Panc1 (cell line): Measurements from ENCODE around the gene RAD9A. TPM values are rescaled to one million over a fixed set of nuclear protein-coding genes. Genes with fewer than 3 reads are reported as not detected.
"Not testable (repeated sequence)": the region's sequence is repeated elsewhere in the genome, so short reads cannot be mapped to it uniquely, and the experiment has no call there.

Experiments
- ATAC-seq: fragments of 200-7000 bp; cut with Tn5 transposase; 2 replicates; pipeline ENCODE4 v1.9.1; 2020; ENCODE audit warnings: mild to moderate bottlenecking, moderate library complexity
- BruUV-seq: library from RNA; stranded (reverse); fragments of 400-500 nt; replicated peaks from 2 replicates; lab custom pipeline; 2021; lab: Mats Ljungman, UMichigan
- CTCF ChIA-PET: fragments of 300-600 bp; sonication (Branson Sonifier 250); formaldehyde crosslinking; loops from one replicate; lab custom pipeline; 2022; ENCODE audit warnings: antibody characterized with exemption; lab: Charles Lee
- POLR2A ChIA-PET: fragments of 300-600 bp; sonication (Branson Sonifier 250); formaldehyde crosslinking; loops from one replicate; lab custom pipeline; 2022; ENCODE audit warnings: antibody characterized with exemption; lab: Charles Lee
- DNase-seq: peaks from one replicate; pipeline ENCODE4 v3.0.0-alpha.2; 2010; ENCODE audit warnings: low read depth, low spot score
- H3K27ac ChIP-seq: 2 replicates; pipeline ENCODE4 v1.5.1; 2011; ENCODE audit warnings: mild to moderate bottlenecking, low read length, inconsistent platforms
- H3K27me3 ChIP-seq: fragments of 200-500 bp; sonication (Bioruptor generic); 2 replicates; pipeline ENCODE4 v1.6.0; 2014; ENCODE audit warnings: low read length, inconsistent platforms; ENCODE audit not compliant: control insufficient read depth, insufficient read depth
- H3K36me3 ChIP-seq: fragments of 200-500 bp; sonication (Bioruptor generic); 2 replicates; pipeline ENCODE4 v1.5.1; 2014; ENCODE audit warnings: inconsistent platforms, mild to moderate bottlenecking, low read length, moderate library complexity; ENCODE audit not compliant: control insufficient read depth, insufficient read depth
- H3K4me1 ChIP-seq: 2 replicates; pipeline ENCODE4 v1.5.1; 2011; ENCODE audit warnings: inconsistent platforms, mild to moderate bottlenecking, low read length, moderate library complexity; ENCODE audit not compliant: control insufficient read depth, insufficient read depth
- H3K4me3 ChIP-seq, 2 experiments: 2 replicates each; pipeline ENCODE4 v1.5.1; 2011 to 2012; ENCODE audit warnings: low read depth in 2 of 2, low read length in 2 of 2, mild to moderate bottlenecking in 2 of 2, inconsistent platforms in 1 of 2, moderate library complexity in 1 of 2
- H3K9me3 ChIP-seq: fragments of 200-500 bp; sonication (Bioruptor generic); 2 replicates; pipeline ENCODE4 v1.5.1; 2014; ENCODE audit warnings: low read depth, mild to moderate bottlenecking, inconsistent platforms, low read length, moderate library complexity; ENCODE audit not compliant: control insufficient read depth, insufficient read depth
- CTCF ChIP-seq: fragments of 450-650 bp; IDR thresholded peaks from 2 replicates; pipeline ENCODE4 v1.5.1; 2017; ENCODE audit warnings: mild to moderate bottlenecking
- POLR2AphosphoS5 ChIP-seq: IDR thresholded peaks from 2 replicates; pipeline ENCODE4 v1.6.1; 2012; ENCODE audit warnings: mild to moderate bottlenecking, low read depth, low read length, moderate library complexity
- SIN3A ChIP-seq: IDR thresholded peaks from 2 replicates; pipeline ENCODE4 v1.6.1; 2012; ENCODE audit warnings: low read depth, mild to moderate bottlenecking, low read length, moderate library complexity, borderline replicate concordance; ENCODE audit not compliant: insufficient read depth
- TCF7L2 ChIP-seq: IDR thresholded peaks from 2 replicates; pipeline ENCODE4 v1.6.1; 2011; ENCODE audit warnings: mild to moderate bottlenecking, low read depth, low read length, inconsistent platforms
- in situ Hi-C: cut with HindIII; loops from 2 replicates; pipeline ENCODE4 v1.10.0; 2016; ENCODE audit warnings: low sequenced_read_pairs, low pct_unique_long_range_greater_than_20kb
- intact Hi-C: fragments of 100-400 bp; cut with micrococcal nuclease; formaldehyde crosslinking; loops from one replicate; pipeline ENCODE4 v1.10.0; 2022; ENCODE audit not compliant: unreplicated experiment
- total RNA-seq: library from RNA; stranded (reverse); gene quantifications from one replicate; pipeline ENCODE4 v1.2.1, GENCODE V29; 2021; ENCODE audit not compliant: unreplicated experiment
- TF ChIP-seq, protein P1 (sequence below), 2 experiments: IDR thresholded peaks; 2 replicates each; pipeline ENCODE4 v1.6.1; 2011 to 2012; ENCODE audit warnings: low read depth in 2 of 2, control low read depth in 1 of 2, low read length in 1 of 2, mild to moderate bottlenecking in 1 of 2, moderate library complexity in 1 of 2; ENCODE audit not compliant: insufficient read depth in 1 of 2

The RAD9A gene
- total RNA-seq, 1 experiment from 2014 or later: 33.1 TPM

DNA sequence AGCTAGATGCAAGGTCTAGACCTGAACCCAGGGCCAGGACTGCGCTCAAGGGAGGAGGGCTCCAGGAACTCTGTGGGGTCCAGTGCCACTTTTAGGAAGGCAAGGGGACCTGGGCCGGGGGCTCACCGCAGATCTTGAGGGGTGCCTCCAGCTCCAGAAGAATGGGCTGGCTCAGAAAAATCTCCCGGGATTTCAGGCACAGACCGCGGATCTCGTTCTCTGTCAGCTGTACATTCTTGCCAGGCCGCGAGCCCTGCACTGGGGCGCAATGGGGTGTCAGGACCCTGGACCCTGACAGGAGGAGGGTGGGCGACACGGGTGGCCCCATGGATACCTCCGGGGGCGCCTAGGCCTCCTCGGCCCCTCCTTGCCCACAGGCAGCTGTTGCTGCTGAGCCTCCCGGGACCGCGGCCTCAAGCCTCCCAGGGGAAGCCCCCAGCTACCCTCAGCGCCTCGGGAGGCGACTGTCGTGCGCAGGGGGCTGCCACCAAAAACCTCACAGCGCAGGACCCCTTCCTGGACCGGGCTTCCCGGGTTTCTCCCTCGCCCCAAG, 9.2 kb downstream of the RAD9A start:
- no TSS peak for BruUV-seq
- DNase-seq: no peak
- intact Hi-C loops: no loop called here
- POLR2A ChIA-PET: interaction anchor here (0.5 to 1.7 kb wide), 11 partner anchors 11 to 354 kb away, joined by 3 to 8 read pairs (median 4); no protein-coding TSS in a partner anchor
- H3K27me3 ChIP-seq: no peaks in the 10 kb centered on the region
- peak; percentile 9; the same call in 1 of the 2 replicates for ATAC-seq
- H3K4me3 ChIP-seq: peak overlapping the region; percentile 84 to 96
- H3K36me3 ChIP-seq: peaks cover 7% of the 10 kb centered on the region
- H3K27ac ChIP-seq: peak overlapping the region; percentile 88
- peaks cover 38% of the 10 kb centered on the region for H3K4me1 ChIP-seq
- TF ChIP-seq POLR2AphosphoS5: 0 out of 2 replicates have a peak, but pooled peaks have one; percentile 3
- TF ChIP-seq SIN3A: no peak
- in situ Hi-C loops: no loop called here
- no peaks in the 10 kb centered on the region for H3K9me3 ChIP-seq
- CTCF ChIA-PET: interaction anchor here (0.6 to 1.6 kb wide), 9 partner anchors 10 to 104 kb away, joined by 3 to 9 read pairs (median 6); partner anchors contain the start of gene PITPNM1

DNA sequence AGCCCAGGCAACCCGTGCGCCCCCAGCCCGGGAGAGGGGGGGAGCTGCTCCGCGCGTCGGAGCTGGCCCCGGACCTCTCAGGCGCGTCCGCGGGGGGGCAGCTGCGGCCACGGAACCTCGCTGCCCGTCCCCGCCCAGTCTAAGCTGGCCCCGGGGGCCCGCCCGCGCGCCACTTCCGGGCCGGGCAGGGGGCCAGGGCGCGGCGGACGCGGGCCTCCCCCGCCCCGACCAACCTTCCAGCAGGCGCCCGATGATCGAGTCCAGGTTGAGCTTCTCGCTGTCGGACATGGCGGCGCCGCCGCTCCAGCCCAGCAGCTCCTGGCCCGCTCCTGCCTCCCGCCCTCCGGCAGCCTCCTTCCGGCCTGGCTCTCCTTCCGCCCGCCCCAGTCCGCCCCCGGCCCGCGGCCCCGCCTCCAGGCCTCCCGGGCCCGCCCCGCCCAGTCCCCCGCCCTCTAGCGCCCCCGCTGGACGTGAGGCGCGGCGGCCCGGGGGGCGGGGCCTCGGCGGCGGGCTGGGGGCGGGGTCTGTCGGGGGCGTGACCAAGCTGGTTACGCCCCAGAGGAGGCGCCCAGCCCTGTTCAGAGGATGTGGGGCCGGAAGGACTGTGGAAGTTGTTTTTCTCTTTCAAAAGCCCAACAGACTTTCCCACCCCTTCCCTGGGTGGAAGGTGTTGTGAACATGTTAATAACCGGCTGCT, 9.9 kb downstream of the RAD9A start, which contains the start of gene PPP1CA:
Gene PPP1CA (minus strand): TSS at position 364 of the 697 bp plus-strand sequence. CDS start 76 bp downstream, at position 288.
- intact Hi-C loops: no loop called here
- Histone ChIP-seq H3K36me3 (peaks cover 7% of the 10 kb centered on the region), H3K9me3 (no peaks in the 10 kb centered on the region), H3K27ac (peak within 1 kb of the TSS; percentile 98), H3K4me3 (peak within 1 kb of the TSS; percentile 84 to 96), H3K27me3 (no peaks in the 10 kb centered on the region), H3K4me1 (peaks cover 36% of the 10 kb centered on the region)
- in situ Hi-C loops: no loop called here
- DNase-seq (peak; percentile 8), ATAC-seq (peak; percentile 92)
- POLR2A ChIA-PET: interaction anchor here (0.5 to 1.7 kb wide), 13 partner anchors 10 to 1000 kb away, joined by 3 to 8 read pairs (median 4); no protein-coding TSS in a partner anchor
- peak; percentile 87 for TF ChIP-seq POLR2AphosphoS5
- TF ChIP-seq TCF7L2: no peak
- TF ChIP-seq CTCF: peak; percentile 98
- peak; percentile 87; the same call in 1 of the 2 replicates for TF ChIP-seq SIN3A
- TF ChIP-seq, protein P1, sequence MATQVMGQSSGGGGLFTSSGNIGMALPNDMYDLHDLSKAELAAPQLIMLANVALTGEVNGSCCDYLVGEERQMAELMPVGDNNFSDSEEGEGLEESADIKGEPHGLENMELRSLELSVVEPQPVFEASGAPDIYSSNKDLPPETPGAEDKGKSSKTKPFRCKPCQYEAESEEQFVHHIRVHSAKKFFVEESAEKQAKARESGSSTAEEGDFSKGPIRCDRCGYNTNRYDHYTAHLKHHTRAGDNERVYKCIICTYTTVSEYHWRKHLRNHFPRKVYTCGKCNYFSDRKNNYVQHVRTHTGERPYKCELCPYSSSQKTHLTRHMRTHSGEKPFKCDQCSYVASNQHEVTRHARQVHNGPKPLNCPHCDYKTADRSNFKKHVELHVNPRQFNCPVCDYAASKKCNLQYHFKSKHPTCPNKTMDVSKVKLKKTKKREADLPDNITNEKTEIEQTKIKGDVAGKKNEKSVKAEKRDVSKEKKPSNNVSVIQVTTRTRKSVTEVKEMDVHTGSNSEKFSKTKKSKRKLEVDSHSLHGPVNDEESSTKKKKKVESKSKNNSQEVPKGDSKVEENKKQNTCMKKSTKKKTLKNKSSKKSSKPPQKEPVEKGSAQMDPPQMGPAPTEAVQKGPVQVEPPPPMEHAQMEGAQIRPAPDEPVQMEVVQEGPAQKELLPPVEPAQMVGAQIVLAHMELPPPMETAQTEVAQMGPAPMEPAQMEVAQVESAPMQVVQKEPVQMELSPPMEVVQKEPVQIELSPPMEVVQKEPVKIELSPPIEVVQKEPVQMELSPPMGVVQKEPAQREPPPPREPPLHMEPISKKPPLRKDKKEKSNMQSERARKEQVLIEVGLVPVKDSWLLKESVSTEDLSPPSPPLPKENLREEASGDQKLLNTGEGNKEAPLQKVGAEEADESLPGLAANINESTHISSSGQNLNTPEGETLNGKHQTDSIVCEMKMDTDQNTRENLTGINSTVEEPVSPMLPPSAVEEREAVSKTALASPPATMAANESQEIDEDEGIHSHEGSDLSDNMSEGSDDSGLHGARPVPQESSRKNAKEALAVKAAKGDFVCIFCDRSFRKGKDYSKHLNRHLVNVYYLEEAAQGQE (IDR thresholded peaks at IDR 0.05; ENCODE audit: insufficient read depth in 1 of 2, low read depth in 2 of 2, low read length in 1 of 2): no peak
- CTCF ChIA-PET: interaction anchor here (0.6 to 1.6 kb wide), 10 partner anchors 10 to 104 kb away, joined by 3 to 9 read pairs (median 6); partner anchors contain the start of gene PITPNM1
- no TSS peak for BruUV-seq

DNA sequence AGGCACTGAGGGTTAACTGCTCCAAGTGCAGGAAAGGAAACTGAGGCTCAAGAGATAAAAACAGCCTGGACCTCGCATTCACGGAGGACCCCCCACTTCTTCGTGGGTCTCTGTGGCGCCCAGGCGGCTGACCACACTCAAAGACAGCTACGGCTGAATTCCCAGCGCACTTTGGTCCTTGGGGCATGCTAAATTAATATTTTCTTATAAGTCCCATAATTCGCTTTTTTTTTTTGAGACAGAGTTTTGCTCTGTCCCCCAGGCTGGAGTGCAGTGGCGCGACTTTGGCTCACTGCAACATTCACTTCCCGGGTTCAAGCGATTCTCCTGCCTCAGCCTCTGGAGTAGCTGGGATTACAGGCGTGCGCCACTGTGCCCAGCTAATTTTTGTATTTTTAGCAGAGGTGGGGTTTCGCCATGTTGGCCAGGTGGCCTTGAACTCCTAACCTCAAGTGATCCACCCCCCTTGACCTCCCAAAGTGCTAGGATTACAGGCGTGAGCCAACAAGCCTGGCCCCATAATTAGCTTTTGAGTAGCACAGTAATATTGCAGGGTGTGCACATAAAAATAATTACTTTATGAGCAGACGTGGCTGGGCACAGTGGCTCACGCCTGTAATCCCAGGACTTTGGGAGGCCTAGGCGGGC, 10.5 kb downstream of the RAD9A start:
- intact Hi-C loops, BruUV-seq: not testable (repeated sequence)

DNA sequence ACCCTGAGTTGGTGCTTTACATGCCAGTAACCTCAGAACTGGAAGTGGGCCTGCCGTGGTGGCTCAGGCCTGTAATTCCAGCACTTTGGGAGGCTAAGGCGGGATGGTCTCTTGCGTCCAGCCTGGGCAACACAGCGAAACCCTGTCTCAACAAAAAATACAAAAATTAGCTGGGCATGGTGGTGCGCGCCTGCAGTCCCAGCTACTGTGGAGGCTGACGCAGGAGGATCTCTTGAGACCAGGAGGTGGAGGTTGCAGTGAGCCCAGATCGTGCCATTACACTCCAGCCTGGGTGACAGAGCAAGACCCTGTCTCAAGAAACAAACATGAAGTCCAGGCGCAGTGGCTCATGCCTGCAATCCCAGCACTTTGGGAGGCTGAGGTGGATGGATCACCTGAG, 11.3 kb downstream of the RAD9A start:
- intact Hi-C loops, H3K36me3 ChIP-seq, DNase-seq, H3K27me3 ChIP-seq, in situ Hi-C loops, POLR2A ChIA-PET, CTCF ChIA-PET, H3K27ac ChIP-seq, BruUV-seq, ATAC-seq, H3K4me3 ChIP-seq, H3K9me3 ChIP-seq: not testable (repeated sequence)
- peaks cover 28% of the 10 kb centered on the region for H3K4me1 ChIP-seq

More for the DNA sequence above, 10.5 kb downstream of the RAD9A start:
- H3K27me3 ChIP-seq, ATAC-seq, H3K36me3 ChIP-seq, DNase-seq, in situ Hi-C loops, H3K9me3 ChIP-seq: not testable (repeated sequence)
- CTCF ChIA-PET: interaction anchor here (0.7 to 1.6 kb wide), 5 partner anchors 9 to 103 kb away, joined by 3 to 9 read pairs (median 8); partner anchors contain the start of gene PITPNM1
- H3K4me1 ChIP-seq: peaks cover 32% of the 10 kb centered on the region
- H3K4me3 ChIP-seq: peak overlapping the region; percentile 27 to 46
- H3K27ac ChIP-seq: peak overlapping the region; percentile 98
- POLR2A ChIA-PET: interaction anchor here (0.6 to 1.7 kb wide), 5 partner anchors 10 to 72 kb away, joined by 3 to 7 read pairs (median 6); no protein-coding TSS in a partner anchor
